ENCODE data around the gene MYMX. TPM values are rescaled to one million over a fixed set of nuclear protein-coding genes. Genes with fewer than 3 reads are reported as not detected.

The MYMX gene
- total RNA-seq, 2 experiments from 2014 or later: not detected

DNA sequence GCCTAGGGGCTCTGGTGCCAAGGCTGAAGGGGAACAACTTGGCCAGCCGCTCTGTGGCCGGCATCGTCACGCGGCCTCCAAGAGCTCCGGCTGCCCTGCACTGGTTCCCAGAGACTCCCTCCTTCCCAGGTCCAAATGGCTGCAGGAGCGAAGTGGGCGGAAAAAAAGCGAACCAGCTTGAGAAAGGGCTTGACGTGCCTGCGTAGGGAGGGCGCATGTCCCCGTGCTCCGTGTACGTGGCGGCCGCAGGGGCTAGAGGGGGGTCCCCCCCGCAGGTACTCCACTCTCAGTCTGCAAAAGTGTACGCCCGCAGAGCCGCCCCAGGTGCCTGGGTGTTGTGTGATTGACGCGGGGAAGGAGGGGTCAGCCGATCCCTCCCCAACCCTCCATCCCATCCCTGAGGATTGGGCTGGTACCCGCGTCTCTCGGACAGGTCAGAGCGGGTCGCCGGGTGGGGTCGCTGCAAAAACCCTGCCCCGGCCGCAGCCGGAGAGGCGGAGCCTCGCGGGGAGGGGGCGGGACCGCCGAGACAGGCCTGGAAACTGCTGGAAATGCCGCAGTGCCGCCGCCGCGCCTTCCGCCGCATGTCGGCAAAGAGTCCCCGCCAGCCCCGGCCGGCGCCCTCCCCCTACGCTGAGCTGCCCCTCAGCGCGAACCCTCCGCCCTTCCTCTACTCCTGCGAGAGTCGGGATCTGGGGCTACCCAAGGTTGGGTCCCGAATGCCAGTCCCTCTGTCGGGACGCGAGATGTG, 29.4 kb downstream of the MYMX start:
- peak; percentile 92 for DNase-seq
- Mint-ChIP-seq H3K4me3 (peak overlapping the region; percentile 97), H3K36me3 (peaks cover 44% of the 10 kb centered on the region)

DNA sequence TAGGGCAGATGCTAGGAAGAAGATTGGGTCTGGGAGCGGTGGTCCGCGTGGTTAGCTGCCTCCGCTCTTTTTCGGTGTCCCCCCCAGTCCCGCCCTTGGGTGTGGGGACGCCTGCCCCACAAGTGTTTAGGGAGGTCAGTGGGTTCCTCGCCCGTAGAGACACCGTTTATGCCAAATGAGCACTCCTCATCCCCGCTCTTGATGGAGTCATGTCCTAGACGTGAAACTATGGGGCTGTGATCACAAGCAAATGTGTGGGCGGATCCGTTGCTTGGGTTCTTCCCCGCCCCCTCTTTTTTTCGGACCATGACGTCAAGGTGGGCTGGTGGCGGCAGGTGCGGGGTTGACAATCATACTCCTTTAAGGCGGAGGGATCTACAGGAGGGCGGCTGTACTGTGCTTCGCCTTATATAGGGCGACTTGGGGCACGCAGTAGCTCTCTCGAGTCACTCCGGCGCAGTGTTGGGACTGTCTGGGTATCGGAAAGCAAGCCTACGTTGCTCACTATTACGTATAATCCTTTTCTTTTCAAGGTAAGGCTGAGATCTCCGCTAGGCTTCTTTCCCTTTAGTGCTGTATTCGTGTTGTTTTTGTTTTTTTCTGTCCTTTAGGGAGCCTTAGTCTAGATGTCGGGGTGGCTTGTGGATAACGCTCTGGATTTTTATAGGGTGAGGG, 30.1 kb downstream of the MYMX start, which contains the start of gene HSP90AB1:
Gene HSP90AB1 (plus strand): TSS at position 439 of the 675 bp plus-strand sequence. CDS start 1,529 bp downstream, outside the sequence.
- Mint-ChIP-seq H3K4me1 (peaks cover 48% of the 10 kb centered on the region), H3K4me3 (peak within 1 kb of the TSS; percentile 97), H3K9me3 (no peaks in the 10 kb centered on the region), H3K27ac (peak within 1 kb of the TSS; percentile 100), H3K27me3 (peaks cover 19% of the 10 kb centered on the region), H3K36me3 (peaks cover 51% of the 10 kb centered on the region)
- DNase-seq: peak; percentile 95

More for the DNA sequence above, 29.4 kb downstream of the MYMX start:
- Mint-ChIP-seq H3K4me1 (peaks cover 42% of the 10 kb centered on the region), H3K27me3 (peaks cover 19% of the 10 kb centered on the region), H3K27ac (peak overlapping the region; percentile 100), H3K9me3 (no peaks in the 10 kb centered on the region)

DNA sequence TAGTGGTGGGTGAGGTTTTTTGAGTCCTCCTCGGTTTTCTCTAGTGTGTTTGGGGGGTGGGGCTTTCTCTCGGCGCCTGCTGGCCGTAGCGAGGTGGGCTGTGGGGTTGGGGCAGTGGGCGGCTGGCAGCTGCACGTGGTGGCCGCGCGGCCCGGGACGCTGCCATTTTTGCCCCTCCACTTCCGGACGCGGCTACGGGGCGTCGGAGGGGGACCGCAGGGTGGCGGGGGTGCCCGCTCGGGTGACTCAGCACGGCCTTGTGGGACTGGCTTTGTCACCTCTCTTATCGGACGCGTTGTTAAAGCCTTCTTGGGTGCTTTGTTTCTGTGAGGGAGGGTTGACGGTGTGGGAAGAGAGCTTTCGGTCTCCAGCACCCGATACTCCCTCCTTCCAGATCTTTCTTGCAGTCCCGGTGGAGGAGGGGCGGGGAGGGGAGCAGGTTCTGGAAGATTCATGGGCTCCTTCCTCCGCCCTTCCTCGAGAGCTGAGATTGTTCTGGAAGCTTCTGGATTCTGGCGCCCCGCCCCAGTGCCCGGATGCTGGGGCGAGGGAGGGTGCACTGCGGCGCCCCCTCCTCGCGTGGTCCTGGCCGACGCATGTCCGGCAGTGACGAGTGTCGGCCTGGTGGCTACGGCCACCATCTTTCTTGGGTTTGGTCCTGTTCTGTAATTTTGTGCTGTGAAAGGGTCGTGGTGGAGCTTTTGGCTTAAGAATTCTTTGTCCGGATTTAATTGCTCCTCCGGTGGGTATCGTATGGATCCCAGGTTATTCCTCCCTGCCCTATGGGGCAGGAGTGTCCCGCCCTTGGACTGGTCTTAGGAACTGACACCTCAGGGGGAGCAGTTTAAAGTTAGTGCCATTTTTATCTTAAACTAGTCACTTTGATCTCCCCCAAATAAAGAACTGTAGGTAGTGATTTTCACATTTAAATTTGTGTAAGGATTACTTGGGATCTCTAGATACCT, 30.9 kb downstream of the MYMX start:
- peak overlapping the region; percentile 97 for H3K4me3 Mint-ChIP-seq
- DNase-seq: peak; percentile 86
- H3K27me3 Mint-ChIP-seq: peaks cover 19% of the 10 kb centered on the region
- peaks cover 59% of the 10 kb centered on the region for H3K36me3 Mint-ChIP-seq
- H3K27ac Mint-ChIP-seq: peak overlapping the region; percentile 100
- H3K4me1 Mint-ChIP-seq: peaks cover 55% of the 10 kb centered on the region
- H3K9me3 Mint-ChIP-seq: no peaks in the 10 kb centered on the region

DNA sequence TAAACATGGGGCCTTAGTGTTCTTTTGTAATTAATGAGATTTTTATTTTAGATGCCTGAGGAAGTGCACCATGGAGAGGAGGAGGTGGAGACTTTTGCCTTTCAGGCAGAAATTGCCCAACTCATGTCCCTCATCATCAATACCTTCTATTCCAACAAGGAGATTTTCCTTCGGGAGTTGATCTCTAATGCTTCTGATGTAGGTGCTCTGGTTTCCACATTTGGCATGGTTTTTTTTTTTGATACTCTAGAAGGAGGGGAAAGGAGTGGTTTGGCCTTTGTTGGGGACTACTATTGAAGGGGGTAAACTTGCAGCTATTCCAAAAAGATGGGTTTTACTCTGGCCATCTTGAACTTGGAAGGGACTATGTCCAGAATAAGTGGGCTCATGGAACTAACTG, 31.9 kb downstream of the MYMX start:
- Mint-ChIP-seq H3K27ac (peak overlapping the region; percentile 100), H3K4me1 (peaks cover 65% of the 10 kb centered on the region), H3K36me3 (peaks cover 69% of the 10 kb centered on the region), H3K27me3 (peaks cover 19% of the 10 kb centered on the region), H3K9me3 (no peaks in the 10 kb centered on the region), H3K4me3 (peak overlapping the region; percentile 97)
- DNase-seq: no peak

DNA sequence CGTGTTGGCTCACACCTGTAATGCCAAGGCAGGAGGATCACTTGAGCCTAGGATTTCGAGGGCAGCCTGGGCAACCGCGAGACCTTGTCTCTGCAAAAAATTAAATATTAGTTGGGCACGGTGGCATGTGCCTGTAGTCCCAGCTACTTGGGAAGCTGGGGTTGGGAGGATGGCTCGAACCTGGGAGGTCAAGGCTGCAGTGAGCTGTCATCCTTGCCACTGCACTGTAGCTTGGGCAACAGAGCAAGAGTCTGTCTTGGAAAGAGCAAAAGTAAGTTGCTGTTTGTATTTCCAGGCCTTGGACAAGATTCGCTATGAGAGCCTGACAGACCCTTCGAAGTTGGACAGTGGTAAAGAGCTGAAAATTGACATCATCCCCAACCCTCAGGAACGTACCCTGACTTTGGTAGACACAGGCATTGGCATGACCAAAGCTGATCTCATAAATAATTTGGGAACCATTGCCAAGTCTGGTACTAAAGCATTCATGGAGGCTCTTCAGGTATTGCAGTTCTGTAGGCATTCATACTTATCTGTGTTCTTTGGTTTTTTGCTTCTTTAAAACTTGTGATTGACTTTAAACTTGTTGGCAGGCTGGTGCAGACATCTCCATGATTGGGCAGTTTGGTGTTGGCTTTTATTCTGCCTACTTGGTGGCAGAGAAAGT, 32.5 kb downstream of the MYMX start:
- Mint-ChIP-seq H3K4me3 (peak overlapping the region; percentile 97), H3K4me1 (peaks cover 67% of the 10 kb centered on the region), H3K27ac (peak overlapping the region; percentile 100), H3K36me3 (peaks cover 74% of the 10 kb centered on the region), H3K27me3 (peaks cover 19% of the 10 kb centered on the region), H3K9me3 (no peaks in the 10 kb centered on the region)
- DNase-seq: no peak

DNA sequence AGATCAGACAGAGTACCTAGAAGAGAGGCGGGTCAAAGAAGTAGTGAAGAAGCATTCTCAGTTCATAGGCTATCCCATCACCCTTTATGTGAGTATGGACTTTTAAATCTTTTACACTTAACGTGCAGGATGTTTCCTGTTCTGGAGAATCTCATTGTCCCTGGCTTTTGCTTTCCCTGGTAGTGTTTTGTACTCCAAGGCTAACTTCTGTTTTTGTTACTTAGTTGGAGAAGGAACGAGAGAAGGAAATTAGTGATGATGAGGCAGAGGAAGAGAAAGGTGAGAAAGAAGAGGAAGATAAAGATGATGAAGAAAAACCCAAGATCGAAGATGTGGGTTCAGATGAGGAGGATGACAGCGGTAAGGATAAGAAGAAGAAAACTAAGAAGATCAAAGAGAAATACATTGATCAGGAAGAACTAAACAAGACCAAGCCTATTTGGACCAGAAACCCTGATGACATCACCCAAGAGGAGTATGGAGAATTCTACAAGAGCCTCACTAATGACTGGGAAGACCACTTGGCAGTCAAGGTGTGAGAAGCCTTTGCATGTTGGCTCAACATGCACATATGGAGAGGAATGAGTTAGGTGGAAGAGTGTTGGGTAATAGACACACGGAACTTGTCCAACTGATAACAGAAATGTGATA, 33.5 kb downstream of the MYMX start:
- Mint-ChIP-seq H3K36me3 (peaks cover 83% of the 10 kb centered on the region), H3K4me3 (peak overlapping the region; percentile 97), H3K27me3 (peaks cover 25% of the 10 kb centered on the region), H3K4me1 (peaks cover 74% of the 10 kb centered on the region), H3K9me3 (no peaks in the 10 kb centered on the region), H3K27ac (peak overlapping the region; percentile 100)
- no peak for DNase-seq

DNA sequence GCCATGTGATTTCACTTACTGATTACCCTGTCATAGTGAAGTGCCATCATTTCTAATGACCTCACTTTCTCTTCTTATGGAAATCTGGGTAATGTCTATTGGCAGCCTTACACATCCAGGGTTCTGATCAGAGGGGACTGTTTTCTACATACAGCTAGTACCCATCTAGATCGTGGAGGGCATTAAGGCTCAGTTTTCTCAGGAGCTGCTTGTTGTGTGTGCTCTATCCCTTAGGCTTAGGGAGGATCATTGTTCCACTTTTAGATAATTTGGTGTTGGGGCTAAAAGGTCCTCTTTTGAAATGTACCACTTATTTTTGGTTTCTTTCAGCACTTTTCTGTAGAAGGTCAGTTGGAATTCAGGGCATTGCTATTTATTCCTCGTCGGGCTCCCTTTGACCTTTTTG, 34.0 kb downstream of the MYMX start:
- Mint-ChIP-seq H3K27me3 (peaks cover 25% of the 10 kb centered on the region), H3K36me3 (peaks cover 88% of the 10 kb centered on the region), H3K9me3 (no peaks in the 10 kb centered on the region), H3K4me1 (peaks cover 74% of the 10 kb centered on the region), H3K4me3 (peak overlapping the region; percentile 97), H3K27ac (peak overlapping the region; percentile 100)
- DNase-seq: no peak

DNA sequence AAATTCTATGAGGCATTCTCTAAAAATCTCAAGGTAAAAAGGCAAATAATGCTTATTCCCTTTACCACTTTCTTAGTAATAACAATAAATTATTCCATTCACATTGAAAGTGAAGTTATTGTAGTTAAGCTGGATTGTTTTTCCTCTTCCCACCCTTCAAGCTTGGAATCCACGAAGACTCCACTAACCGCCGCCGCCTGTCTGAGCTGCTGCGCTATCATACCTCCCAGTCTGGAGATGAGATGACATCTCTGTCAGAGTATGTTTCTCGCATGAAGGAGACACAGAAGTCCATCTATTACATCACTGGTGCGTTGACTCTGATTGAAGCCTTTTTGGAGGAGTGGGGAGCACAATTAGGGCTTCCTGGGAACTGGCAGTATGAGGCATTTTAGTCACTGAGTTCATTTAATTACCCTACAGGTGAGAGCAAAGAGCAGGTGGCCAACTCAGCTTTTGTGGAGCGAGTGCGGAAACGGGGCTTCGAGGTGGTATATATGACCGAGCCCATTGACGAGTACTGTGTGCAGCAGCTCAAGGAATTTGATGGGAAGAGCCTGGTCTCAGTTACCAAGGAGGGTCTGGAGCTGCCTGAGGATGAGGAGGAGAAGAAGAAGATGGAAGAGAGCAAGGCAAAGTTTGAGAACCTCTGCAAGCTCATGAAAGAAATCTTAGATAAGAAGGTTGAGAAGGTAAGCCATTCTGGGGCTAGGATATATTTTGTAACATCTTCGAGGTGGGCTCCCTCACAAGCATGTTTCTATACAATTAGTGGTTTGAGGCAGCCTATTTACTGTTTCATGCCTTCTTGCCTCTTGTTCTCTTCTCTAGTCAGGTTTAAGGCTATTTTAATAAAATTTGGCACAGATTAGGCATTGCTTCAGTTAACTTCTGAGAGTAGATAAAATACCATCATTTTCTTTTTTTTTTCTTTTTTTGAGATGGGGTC, 35.1 kb downstream of the MYMX start:
- Mint-ChIP-seq H3K27ac (peak overlapping the region; percentile 100), H3K36me3 (peaks cover 95% of the 10 kb centered on the region), H3K9me3 (no peaks in the 10 kb centered on the region), H3K27me3 (peaks cover 22% of the 10 kb centered on the region), H3K4me1 (peaks cover 79% of the 10 kb centered on the region), H3K4me3 (peak overlapping the region; percentile 97)
- no peak for DNase-seq

DNA sequence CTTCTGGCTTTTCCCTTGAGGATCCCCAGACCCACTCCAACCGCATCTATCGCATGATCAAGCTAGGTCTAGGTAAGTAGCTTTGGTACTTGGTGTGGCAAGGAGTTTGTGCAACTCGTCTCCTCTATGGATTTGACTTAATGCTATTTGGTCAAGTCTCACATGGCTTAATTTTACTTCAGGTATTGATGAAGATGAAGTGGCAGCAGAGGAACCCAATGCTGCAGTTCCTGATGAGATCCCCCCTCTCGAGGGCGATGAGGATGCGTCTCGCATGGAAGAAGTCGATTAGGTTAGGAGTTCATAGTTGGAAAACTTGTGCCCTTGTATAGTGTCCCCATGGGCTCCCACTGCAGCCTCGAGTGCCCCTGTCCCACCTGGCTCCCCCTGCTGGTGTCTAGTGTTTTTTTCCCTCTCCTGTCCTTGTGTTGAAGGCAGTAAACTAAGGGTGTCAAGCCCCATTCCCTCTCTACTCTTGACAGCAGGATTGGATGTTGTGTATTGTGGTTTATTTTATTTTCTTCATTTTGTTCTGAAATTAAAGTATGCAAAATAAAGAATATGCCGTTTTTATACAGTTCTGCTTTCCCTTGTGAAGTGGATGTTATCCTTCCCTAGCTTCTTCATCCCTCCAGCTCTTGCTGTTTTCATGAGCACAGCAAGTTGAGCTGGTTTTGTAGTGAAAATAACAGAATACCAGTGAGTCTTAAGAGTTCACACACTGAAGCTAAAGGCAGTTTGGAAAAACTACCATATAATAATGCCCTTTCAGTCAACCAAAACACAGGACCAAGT, 36.8 kb downstream of the MYMX start:
- Mint-ChIP-seq H3K36me3 (peaks cover 84% of the 10 kb centered on the region), H3K4me1 (peaks cover 81% of the 10 kb centered on the region), H3K27ac (peak overlapping the region; percentile 100), H3K27me3 (peaks cover 9% of the 10 kb centered on the region), H3K9me3 (no peaks in the 10 kb centered on the region), H3K4me3 (peak overlapping the region; percentile 56)
- peak; percentile 61 for DNase-seq

DNA sequence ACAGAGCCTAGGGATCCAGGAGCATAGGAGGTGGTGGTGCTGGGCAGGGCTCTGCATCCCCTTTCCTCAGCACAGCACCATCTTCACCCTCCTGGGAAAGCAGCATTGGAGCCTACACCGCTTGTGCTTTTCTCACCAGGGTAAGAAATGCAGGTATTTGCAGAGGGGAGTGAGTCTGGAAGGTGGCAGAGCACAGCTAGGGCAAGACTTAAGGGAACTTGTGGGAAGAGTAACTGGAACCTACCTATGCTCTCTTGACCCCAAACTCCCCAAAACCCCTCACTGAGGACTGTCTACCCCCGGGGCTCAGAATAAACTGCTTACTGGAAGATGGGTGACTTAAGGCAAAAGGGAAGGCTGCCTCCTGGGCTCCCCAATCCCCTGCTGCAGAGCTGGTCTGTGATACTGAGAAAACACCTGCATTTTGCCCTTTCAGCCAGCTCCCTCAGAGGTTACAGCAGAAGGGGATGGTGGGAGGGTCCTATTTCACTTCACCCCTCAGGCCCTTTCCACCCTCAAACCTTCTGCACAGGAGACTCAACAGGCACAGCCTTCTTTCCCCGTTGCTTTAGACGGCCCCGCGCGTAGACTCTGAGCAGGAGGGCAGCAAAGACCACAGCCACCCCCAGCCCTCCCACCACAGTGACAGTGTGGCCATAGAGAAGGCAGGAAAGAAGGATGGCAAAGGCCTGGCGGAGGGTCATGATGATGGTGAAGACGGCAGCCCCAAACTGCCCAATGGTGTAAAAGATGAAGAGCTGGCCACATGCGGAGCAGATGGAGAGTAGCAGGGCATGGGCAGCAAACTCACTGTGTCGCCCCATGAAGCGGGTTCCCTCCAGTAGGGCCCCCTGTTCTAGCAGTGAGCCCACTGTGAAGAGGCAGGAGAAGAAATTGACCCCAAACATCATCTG, 37.7 kb downstream of the MYMX start:
- H3K36me3 Mint-ChIP-seq: peaks cover 80% of the 10 kb centered on the region
- peaks cover 75% of the 10 kb centered on the region for H3K4me1 Mint-ChIP-seq
- DNase-seq: peak; percentile 40
- H3K4me3 Mint-ChIP-seq: peak overlapping the region; percentile 89
- peak overlapping the region; percentile 86 for H3K27ac Mint-ChIP-seq
- no peaks in the 10 kb centered on the region for H3K9me3 Mint-ChIP-seq
- H3K27me3 Mint-ChIP-seq: peaks cover 6% of the 10 kb centered on the region

DNA sequence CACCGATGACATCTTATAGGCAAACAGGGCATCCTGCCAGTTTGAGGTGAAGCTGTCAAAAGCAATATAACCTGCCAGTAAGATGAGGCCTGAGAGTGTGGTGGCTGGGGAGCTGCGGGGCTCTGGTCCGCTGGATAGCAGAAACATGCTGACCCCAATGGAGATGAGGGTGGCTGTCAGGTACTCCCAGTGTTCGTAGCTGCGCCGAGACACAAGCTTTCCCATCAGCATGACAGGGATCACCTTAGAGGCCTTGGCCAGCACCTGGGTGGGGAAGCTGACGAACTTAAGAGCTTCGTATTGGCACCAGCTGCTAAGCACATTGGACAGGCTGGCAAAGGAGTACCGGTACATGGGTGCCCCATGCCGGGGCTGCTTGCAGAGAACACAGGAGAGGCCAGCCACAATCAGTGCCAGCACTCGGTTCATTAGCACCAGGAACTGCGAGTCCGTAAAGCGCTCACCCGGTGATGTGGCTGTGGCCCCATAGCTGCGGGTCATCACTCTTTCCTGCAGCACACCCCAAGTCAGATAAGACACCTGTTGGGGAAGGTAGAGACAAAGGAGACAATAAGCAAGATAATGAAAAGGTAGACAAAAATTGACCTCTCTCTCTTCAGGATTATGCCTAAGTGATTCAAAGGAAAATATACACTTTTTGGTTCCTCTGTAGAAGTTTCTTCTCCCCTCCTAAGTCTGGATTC, 38.5 kb downstream of the MYMX start:
- Mint-ChIP-seq H3K4me3 (peak overlapping the region; percentile 89), H3K27ac (peak overlapping the region; percentile 86), H3K27me3 (peaks cover 6% of the 10 kb centered on the region), H3K9me3 (no peaks in the 10 kb centered on the region), H3K4me1 (peaks cover 68% of the 10 kb centered on the region), H3K36me3 (peaks cover 72% of the 10 kb centered on the region)
- peak; percentile 37 for DNase-seq

Measured in activated naive CD8-positive, alpha-beta T cell treated with anti-CD3 and anti-CD28 coated beads for 36 hours (primary cell).